WERI-Rb-1 (cell line): ENCODE data around the gene VIL1.

Source experiments
- DNase-seq: peaks from one replicate; pipeline ENCODE4 v3.0.0-alpha.2; 2020
- H3K27ac ChIP-seq: fragments of 250-450 bp; sonication (Bioruptor Pico); 2 replicates; pipeline ENCODE4 v1.5.1; 2020; ENCODE audit warnings: mild to moderate bottlenecking, moderate library complexity
- H3K27me3 ChIP-seq: fragments of 250-450 bp; sonication (Bioruptor Pico); 2 replicates; pipeline ENCODE4 v1.5.1; 2021; ENCODE audit warnings: mild to moderate bottlenecking, low read depth, moderate library complexity; ENCODE audit not compliant: insufficient read depth, severe bottlenecking
- H3K36me3 ChIP-seq: fragments of 250-450 bp; sonication (Bioruptor Pico); 2 replicates; pipeline ENCODE4 v1.5.1; 2020; ENCODE audit warnings: mild to moderate bottlenecking, moderate library complexity
- H3K4me3 ChIP-seq: 2 replicates; pipeline ENCODE4 v1.5.1; 2011; ENCODE audit warnings: low read depth, mild to moderate bottlenecking, control low read depth, low read length
- H3K9me3 ChIP-seq: fragments of 250-450 bp; sonication (Bioruptor Pico); 2 replicates; pipeline ENCODE4 v1.5.1; 2021; ENCODE audit warnings: mild to moderate bottlenecking, moderate library complexity; ENCODE audit not compliant: severe bottlenecking
- TF ChIP-seq, protein P1 (sequence below): IDR thresholded peaks from 2 replicates; pipeline ENCODE4 v1.5.1; 2011; ENCODE audit warnings: low read depth, mild to moderate bottlenecking, control low read depth, inconsistent platforms, low read length

The VIL1 gene

DNA sequence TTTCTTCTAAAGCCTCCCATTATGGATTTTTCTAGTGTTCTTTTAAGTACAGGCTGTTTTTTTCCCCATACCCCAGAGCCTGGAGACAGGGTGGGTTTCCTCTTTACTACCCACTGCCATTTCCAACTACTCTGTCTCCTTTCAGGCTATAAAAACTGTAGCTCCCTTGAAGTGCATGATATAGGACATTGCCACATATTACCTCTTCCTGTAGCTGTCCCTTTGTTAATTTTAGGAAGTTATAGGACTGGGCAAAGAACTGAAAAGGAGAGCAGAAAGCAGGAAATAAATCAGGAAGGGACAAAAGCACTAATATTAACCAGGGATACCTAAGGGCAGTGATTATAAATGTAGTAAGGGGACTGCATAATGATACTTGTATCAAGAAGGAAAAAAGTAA is 54.1 kb downstream of the VIL1 start:
- Histone ChIP-seq H3K27me3 (no peaks in the 10 kb centered on the region), H3K9me3 (no peaks in the 10 kb centered on the region), H3K4me3 (no peak overlapping the region), H3K36me3 (peaks cover 70% of the 10 kb centered on the region), H3K27ac (no peak overlapping the region)
- no peak for DNase-seq
- TF ChIP-seq, protein P1, sequence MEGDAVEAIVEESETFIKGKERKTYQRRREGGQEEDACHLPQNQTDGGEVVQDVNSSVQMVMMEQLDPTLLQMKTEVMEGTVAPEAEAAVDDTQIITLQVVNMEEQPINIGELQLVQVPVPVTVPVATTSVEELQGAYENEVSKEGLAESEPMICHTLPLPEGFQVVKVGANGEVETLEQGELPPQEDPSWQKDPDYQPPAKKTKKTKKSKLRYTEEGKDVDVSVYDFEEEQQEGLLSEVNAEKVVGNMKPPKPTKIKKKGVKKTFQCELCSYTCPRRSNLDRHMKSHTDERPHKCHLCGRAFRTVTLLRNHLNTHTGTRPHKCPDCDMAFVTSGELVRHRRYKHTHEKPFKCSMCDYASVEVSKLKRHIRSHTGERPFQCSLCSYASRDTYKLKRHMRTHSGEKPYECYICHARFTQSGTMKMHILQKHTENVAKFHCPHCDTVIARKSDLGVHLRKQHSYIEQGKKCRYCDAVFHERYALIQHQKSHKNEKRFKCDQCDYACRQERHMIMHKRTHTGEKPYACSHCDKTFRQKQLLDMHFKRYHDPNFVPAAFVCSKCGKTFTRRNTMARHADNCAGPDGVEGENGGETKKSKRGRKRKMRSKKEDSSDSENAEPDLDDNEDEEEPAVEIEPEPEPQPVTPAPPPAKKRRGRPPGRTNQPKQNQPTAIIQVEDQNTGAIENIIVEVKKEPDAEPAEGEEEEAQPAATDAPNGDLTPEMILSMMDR = no peak

DNA sequence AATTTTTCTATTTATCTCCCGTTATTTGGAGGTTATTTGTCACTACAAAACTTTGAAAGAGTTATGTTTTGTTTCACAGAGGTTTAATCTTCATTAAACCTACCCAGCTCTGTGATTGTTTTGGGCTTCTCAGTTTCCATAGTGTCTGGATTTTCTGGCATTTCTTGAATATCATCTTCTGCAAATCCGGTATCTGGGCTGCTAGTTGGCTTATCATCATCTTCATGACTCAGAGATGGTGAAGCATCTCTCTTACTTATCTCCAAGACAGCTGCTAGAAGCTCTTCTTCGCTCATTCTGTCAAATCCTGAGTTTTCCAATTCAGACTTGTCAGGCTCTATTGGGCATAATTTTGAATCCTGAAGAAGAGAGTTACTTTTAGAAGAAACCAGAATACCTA is 55.6 kb downstream of the VIL1 start:
- no peaks in the 10 kb centered on the region for H3K9me3 ChIP-seq
- H3K27ac ChIP-seq = no peak overlapping the region
- no peak for DNase-seq
- no peaks in the 10 kb centered on the region for H3K27me3 ChIP-seq
- TF ChIP-seq, protein P1 = no peak
- no peak overlapping the region for H3K4me3 ChIP-seq
- H3K36me3 ChIP-seq = peaks cover 77% of the 10 kb centered on the region

DNA sequence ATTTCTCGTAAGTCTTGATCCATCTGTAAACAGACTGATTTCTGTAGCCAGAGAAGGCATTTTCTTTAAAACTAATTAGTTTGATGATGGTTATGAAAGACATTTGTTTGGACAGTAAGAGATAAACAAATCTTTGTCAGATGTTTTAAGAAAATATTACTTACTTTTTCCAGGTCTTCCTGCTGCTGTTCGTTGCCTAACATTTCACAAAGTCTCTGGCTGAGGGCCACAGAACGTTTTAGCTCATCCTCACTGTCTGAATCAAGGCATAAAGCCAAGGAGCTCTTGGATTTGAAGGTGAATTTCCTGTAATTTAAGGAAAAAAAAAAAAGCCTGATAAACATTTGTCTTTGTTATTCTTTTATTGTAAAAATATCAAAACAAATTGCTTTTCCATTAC is 57.8 kb downstream of the VIL1 start:
- no peak for DNase-seq
- TF ChIP-seq, protein P1 = no peak
- no peaks in the 10 kb centered on the region for H3K27me3 ChIP-seq
- no peak overlapping the region for H3K27ac ChIP-seq
- H3K36me3 ChIP-seq = peaks cover 82% of the 10 kb centered on the region
- no peaks in the 10 kb centered on the region for H3K9me3 ChIP-seq
- H3K4me3 ChIP-seq = no peak overlapping the region

DNA sequence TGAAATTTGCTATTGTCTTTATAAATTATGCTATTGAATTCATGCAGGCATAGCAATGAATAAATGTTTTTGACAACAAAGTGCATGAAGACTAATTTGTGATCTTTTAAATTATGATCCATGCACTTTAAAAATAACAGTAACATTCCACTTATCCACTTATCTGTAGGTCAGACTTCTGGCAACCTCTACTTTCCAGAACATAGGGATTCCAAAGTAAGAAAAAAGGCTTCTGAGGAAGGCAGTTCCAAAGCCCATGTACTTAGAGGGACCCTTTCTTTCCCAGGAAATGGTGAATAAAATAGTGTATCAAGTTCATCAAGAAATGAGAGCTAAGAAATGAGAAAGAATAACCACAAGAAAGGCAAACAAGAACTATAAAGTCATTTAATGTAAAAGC is 58.3 kb downstream of the VIL1 start:
- TF ChIP-seq, protein P1 = no peak
- no peaks in the 10 kb centered on the region for H3K9me3 ChIP-seq
- peaks cover 83% of the 10 kb centered on the region for H3K36me3 ChIP-seq
- no peak for DNase-seq
- H3K4me3 ChIP-seq = no peak overlapping the region
- H3K27me3 ChIP-seq = no peaks in the 10 kb centered on the region
- H3K27ac ChIP-seq = no peak overlapping the region

DNA sequence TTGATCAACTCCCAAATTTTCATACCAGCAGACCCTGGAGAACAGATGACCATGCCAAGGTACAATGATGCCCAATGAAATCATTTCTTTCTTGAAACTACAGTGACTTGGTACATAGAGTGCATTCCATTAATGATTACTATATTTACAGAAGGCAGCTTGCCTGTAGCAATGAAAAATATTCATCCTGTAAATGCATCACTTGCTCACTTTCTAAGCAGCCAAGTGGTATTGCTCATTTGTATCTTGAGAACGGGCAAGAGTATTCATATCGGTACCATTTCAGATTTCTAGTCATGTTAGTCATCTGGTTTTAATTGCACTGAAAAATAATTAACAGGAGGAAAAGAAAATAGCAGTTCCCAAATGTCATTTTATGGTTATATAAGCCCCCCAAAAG is 59.6 kb downstream of the VIL1 start:
- no peak for DNase-seq
- no peaks in the 10 kb centered on the region for H3K27me3 ChIP-seq
- H3K27ac ChIP-seq = no peak overlapping the region
- no peaks in the 10 kb centered on the region for H3K9me3 ChIP-seq
- peaks cover 79% of the 10 kb centered on the region for H3K36me3 ChIP-seq
- TF ChIP-seq, protein P1 = no peak
- no peak overlapping the region for H3K4me3 ChIP-seq

DNA sequence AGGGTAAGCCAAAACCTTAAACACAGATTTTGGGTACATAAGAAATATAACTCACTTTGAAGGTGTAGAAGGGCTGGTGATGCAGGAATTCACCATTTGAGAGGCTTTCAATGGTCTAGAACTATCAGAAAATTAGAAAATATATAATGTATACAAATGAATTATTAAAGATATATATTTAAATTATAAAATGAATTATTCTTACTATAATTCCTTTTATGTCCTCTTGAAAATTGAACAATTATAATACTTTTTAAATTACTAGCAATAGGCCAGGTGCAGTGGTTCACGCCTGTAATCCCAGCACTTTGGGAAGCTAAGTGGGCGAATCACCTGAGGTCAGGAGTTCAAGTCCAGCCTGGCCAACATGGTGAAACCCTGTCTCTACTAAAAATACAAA is 60.7 kb downstream of the VIL1 start:
- Histone ChIP-seq H3K4me3 (no peak overlapping the region), H3K36me3 (peaks cover 79% of the 10 kb centered on the region), H3K27ac (no peak overlapping the region), H3K9me3 (no peaks in the 10 kb centered on the region), H3K27me3 (no peaks in the 10 kb centered on the region)
- TF ChIP-seq, protein P1 = no peak
- DNase-seq = no peak
